Measurements from ENCODE around the gene KTN1. TPM values are rescaled to one million over a fixed set of nuclear protein-coding genes. Genes with fewer than 3 reads are reported as not detected.

The KTN1 gene
- total RNA-seq, 1 experiment from 2014 or later = 199 TPM

DNA sequence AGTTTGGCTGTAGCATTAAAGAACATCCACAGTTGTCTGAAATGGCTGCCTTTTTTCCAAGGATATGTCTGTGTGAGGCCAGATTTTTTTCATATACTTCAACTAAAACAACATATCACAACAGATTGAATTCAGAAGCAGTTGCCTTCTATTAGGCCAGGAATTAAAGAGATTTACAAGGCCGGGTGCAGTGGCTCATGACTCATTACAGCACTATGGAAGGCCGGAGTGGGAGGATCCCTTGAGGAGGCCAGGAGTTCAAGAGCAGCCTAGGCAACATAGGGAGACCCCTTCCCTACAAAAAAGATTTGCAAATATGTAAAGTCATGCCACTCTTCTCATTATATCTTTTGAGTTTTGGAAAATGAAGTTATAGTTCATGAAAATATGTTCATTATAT, 108.6 kb downstream of the KTN1 start:
- no peaks in the 10 kb centered on the region for H3K27me3 ChIP-seq (replicated peaks; ENCODE audit: insufficient read depth, low read depth, low read length, poor library complexity)
- peak; percentile 23 for DNase-seq (ENCODE audit: low spot score)
- H3K4me3 ChIP-seq (ENCODE audit: low read depth, low read length, poor library complexity, severe bottlenecking) = no peak overlapping the region
- ChIA-PET CTCF (no interaction called here), POLR2A (ENCODE audit: low non-redundant PET) (no interaction called here)
- intact Hi-C loops (cut with micrococcal nuclease; ENCODE audit: unreplicated experiment) = no loop called here
- peaks cover 25% of the 10 kb centered on the region for H3K4me1 ChIP-seq (ENCODE audit: insufficient read depth, low read length, poor library complexity, severe bottlenecking)
- TF ChIP-seq CTCF (conservative IDR thresholded peaks at IDR 0.05; ENCODE audit: low read depth, low read length) (no peak), EZH2 (IDR thresholded peaks at IDR 0.05; ENCODE audit: borderline replicate concordance, low read depth, low read length, poor library complexity, severe bottlenecking) (no peak)
- BruUV-seq (replicated peaks) = no TSS peak
- H3K9me3 ChIP-seq (ENCODE audit: low read depth, low read length, poor library complexity, severe bottlenecking) = no peaks in the 10 kb centered on the region
- no peak overlapping the region for H3K27ac ChIP-seq (ENCODE audit: low read depth, low read length, poor library complexity, severe bottlenecking)
- peaks cover 13% of the 10 kb centered on the region for H3K36me3 ChIP-seq (ENCODE audit: insufficient read depth, low read length, poor library complexity, severe bottlenecking)

GRCh38 chr14:55689981-55690871, 110.2 kb downstream of the KTN1 start:
- intact Hi-C loops (cut with micrococcal nuclease; ENCODE audit: unreplicated experiment) = loop anchor here (5.0 kb wide), 1 partner anchor 243 kb away; no protein-coding TSS in a partner anchor
- DNase-seq (ENCODE audit: low spot score) = peak; percentile 60
- Histone ChIP-seq H3K27me3 (replicated peaks; ENCODE audit: insufficient read depth, low read depth, low read length, poor library complexity) (no peaks in the 10 kb centered on the region), H3K4me3 (ENCODE audit: low read depth, low read length, poor library complexity, severe bottlenecking) (no peak overlapping the region), H3K36me3 (ENCODE audit: insufficient read depth, low read length, poor library complexity, severe bottlenecking) (no peaks in the 10 kb centered on the region), H3K9me3 (ENCODE audit: low read depth, low read length, poor library complexity, severe bottlenecking) (no peaks in the 10 kb centered on the region), H3K27ac (ENCODE audit: low read depth, low read length, poor library complexity, severe bottlenecking) (peak overlapping the region; percentile 65), H3K4me1 (ENCODE audit: insufficient read depth, low read length, poor library complexity, severe bottlenecking) (peaks cover 25% of the 10 kb centered on the region)
- ChIA-PET CTCF (no interaction called here), POLR2A (ENCODE audit: low non-redundant PET) (no interaction called here)
- BruUV-seq (replicated peaks) = no TSS peak
- TF ChIP-seq EZH2 (IDR thresholded peaks at IDR 0.05; ENCODE audit: borderline replicate concordance, low read depth, low read length, poor library complexity, severe bottlenecking) (no peak), CTCF (conservative IDR thresholded peaks at IDR 0.05; ENCODE audit: low read depth, low read length) (no peak)

DNA sequence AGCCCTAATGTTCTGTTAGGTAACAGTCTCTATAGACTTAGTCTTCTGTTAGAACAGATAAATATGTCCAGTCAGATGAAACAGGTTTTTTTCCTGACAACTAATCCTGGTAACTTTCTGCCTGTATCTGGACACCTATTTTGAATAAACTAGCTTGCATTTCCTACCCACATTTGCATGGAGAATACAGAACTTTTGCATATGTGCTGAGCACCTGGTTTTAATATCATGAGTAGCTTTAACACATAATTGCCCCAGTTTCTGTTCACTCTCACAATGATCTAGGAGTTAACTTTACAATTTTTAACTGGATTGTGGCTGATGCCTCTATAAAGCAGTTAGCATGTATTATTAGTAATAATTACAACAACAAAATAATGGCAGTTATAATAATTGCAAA, 111.7 kb downstream of the KTN1 start:
- no peak for DNase-seq (ENCODE audit: low spot score)
- TF ChIP-seq EZH2 (IDR thresholded peaks at IDR 0.05; ENCODE audit: borderline replicate concordance, low read depth, low read length, poor library complexity, severe bottlenecking) = no peak
- TF ChIP-seq CTCF (conservative IDR thresholded peaks at IDR 0.05; ENCODE audit: low read depth, low read length) = no peak
- H3K27ac ChIP-seq (ENCODE audit: low read depth, low read length, poor library complexity, severe bottlenecking) = no peak overlapping the region
- ChIA-PET POLR2A (ENCODE audit: low non-redundant PET) (no interaction called here), CTCF (no interaction called here)
- no peaks in the 10 kb centered on the region for H3K27me3 ChIP-seq (replicated peaks; ENCODE audit: insufficient read depth, low read depth, low read length, poor library complexity)
- no peaks in the 10 kb centered on the region for H3K9me3 ChIP-seq (ENCODE audit: low read depth, low read length, poor library complexity, severe bottlenecking)
- intact Hi-C loops (cut with micrococcal nuclease; ENCODE audit: unreplicated experiment) = loop anchor here (5.0 kb wide), 1 partner anchor 244 kb away; no protein-coding TSS in a partner anchor
- no peak overlapping the region for H3K4me3 ChIP-seq (ENCODE audit: low read depth, low read length, poor library complexity, severe bottlenecking)
- no TSS peak for BruUV-seq (replicated peaks)
- H3K4me1 ChIP-seq (ENCODE audit: insufficient read depth, low read length, poor library complexity, severe bottlenecking) = peaks cover 25% of the 10 kb centered on the region
- H3K36me3 ChIP-seq (ENCODE audit: insufficient read depth, low read length, poor library complexity, severe bottlenecking) = no peaks in the 10 kb centered on the region

All from A673 (cell line).